ENCODE measurements around the gene APOBEC3B. TPM values are rescaled to one million over a fixed set of nuclear protein-coding genes. Genes with fewer than 3 reads are reported as not detected.

The APOBEC3B gene
- total RNA-seq, 1 donor from 2014 or later = 0.52 TPM

GRCh38 chr22:38963872-38964271 is 18.3 kb upstream of the APOBEC3B start:
- ATAC-seq (peak; percentile 7), DNase-seq (no peak)
- no peak overlapping the region for H3K27ac ChIP-seq
- H3K27me3 ChIP-seq = no peaks in the 10 kb centered on the region
- TF ChIP-seq CTCF (IDR thresholded peaks at IDR 0.05) = no peak
- H3K36me3 ChIP-seq = no peaks in the 10 kb centered on the region
- no peaks in the 10 kb centered on the region for H3K4me1 ChIP-seq
- intact Hi-C loops (cut with DNase I) = no loop called here
- no peak overlapping the region for H3K4me3 ChIP-seq
- no peaks in the 10 kb centered on the region for H3K9me3 ChIP-seq

- H3K27ac ChIP-seq = no peak overlapping the region
- intact Hi-C loops (cut with DNase I) = no loop called here
- no peaks in the 10 kb centered on the region for H3K27me3 ChIP-seq
- no peaks in the 10 kb centered on the region for H3K4me1 ChIP-seq
- no peak overlapping the region for H3K4me3 ChIP-seq
- DNase-seq = no peak
- no peaks in the 10 kb centered on the region for H3K9me3 ChIP-seq
- no peaks in the 10 kb centered on the region for H3K36me3 ChIP-seq
- TF ChIP-seq CTCF (IDR thresholded peaks at IDR 0.05) = no peak
- ATAC-seq = no peak
Measured at GRCh38 chr22:38964306-38964705, 17.8 kb upstream of the APOBEC3B start.

- Histone ChIP-seq H3K4me3 (no peak overlapping the region), H3K27me3 (no peaks in the 10 kb centered on the region), H3K4me1 (no peaks in the 10 kb centered on the region), H3K9me3 (no peaks in the 10 kb centered on the region), H3K27ac (no peak overlapping the region), H3K36me3 (no peaks in the 10 kb centered on the region)
- no peak for DNase-seq
- intact Hi-C loops (cut with DNase I) = no loop called here
- TF ChIP-seq CTCF (IDR thresholded peaks at IDR 0.05) = no peak
- no peak for ATAC-seq
Measured at GRCh38 chr22:38964989-38965388, 17.2 kb upstream of the APOBEC3B start.

- intact Hi-C loops (cut with DNase I) = no loop called here
- no peak for ATAC-seq
- H3K36me3 ChIP-seq = no peaks in the 10 kb centered on the region
- no peaks in the 10 kb centered on the region for H3K9me3 ChIP-seq
- TF ChIP-seq CTCF (IDR thresholded peaks at IDR 0.05) = no peak
- no peaks in the 10 kb centered on the region for H3K4me1 ChIP-seq
- no peak overlapping the region for H3K27ac ChIP-seq
- DNase-seq = no peak
- H3K27me3 ChIP-seq = no peaks in the 10 kb centered on the region
- H3K4me3 ChIP-seq = no peak overlapping the region
Measured at GRCh38 chr22:38965614-38966379, 16.4 kb upstream of the APOBEC3B start.

GRCh38 chr22:38966380-38966702 is 15.8 kb upstream of the APOBEC3B start:
- Histone ChIP-seq H3K36me3 (no peaks in the 10 kb centered on the region), H3K27me3 (no peaks in the 10 kb centered on the region), H3K9me3 (no peaks in the 10 kb centered on the region), H3K4me3 (no peak overlapping the region), H3K27ac (no peak overlapping the region), H3K4me1 (no peaks in the 10 kb centered on the region)
- intact Hi-C loops (cut with DNase I) = no loop called here
- DNase-seq (no peak), ATAC-seq (no peak)
- no peak for TF ChIP-seq CTCF (IDR thresholded peaks at IDR 0.05)

- no peak for ATAC-seq
- Histone ChIP-seq H3K4me1 (no peaks in the 10 kb centered on the region), H3K36me3 (no peaks in the 10 kb centered on the region), H3K27ac (no peak overlapping the region), H3K9me3 (no peaks in the 10 kb centered on the region), H3K4me3 (no peak overlapping the region), H3K27me3 (no peaks in the 10 kb centered on the region)
- no peak for DNase-seq
- no peak for TF ChIP-seq CTCF (IDR thresholded peaks at IDR 0.05)
- intact Hi-C loops (cut with DNase I) = no loop called here
Measured at GRCh38 chr22:38966942-38967341, 15.2 kb upstream of the APOBEC3B start.
